ENCODE results near the gene GPATCH3.
"Not testable (repeated sequence)": the region's sequence is repeated elsewhere in the genome, so short reads cannot be mapped to it uniquely, and the experiment has no call there.

The GPATCH3 gene

DNA sequence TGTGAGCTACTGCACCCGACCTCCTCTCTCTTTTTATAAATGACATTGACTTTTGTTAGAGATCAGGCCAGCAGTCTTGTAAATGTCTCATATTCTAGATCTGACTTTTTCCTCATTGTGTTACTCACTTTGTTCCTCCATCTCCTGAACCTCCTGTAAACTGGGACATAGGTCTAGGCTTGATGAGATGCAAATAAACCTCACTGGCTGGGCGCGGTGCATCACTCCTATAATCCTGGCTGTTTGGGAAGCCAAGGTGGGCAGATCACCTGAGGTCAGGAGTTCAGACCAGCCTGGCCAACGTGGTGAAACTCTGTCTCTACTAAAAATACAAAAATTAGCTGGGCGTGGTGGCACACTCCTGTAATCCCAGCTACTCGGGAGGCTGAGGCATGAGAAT lies 52.4 kb downstream of the GPATCH3 start:
- DNase-seq (ENCODE audit: extremely low read depth in 1 of 2, low read depth in 1 of 2): not testable (repeated sequence)

DNA sequence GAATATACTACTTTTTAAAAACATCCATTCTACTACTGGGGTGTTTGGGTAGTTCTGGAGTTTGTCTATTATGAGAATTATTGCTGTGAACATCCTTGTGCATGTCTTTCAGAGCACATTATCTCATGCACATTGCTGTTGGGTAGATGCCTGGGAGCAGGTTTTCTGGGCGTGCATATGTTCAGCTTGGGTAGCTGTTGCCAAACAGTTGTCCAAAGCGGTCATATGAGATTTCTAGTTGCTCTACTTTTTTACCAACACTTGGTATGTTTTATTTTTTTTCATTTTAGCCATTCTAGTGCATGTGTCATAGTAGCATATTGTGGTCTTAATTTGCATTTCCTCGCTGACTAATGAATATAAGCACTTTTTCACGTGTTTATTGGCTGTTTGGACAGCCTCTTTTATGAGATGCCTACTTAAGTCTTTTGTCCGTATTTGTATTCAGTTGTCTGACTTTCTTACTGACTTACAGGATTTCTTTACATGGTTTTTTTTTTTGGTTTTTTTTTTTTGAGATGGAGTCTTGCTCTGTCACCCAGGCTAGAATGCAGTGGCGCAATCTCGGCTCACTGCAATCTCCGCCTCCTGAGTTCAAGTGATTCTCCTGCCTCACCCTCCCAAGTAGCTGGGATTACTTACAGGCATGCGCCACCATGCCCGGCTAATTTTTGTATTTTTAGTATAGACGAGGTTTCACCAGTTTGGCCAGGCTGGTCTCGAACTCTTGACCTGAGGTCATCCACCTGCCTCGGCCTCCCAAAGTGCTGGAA lies 55.7 kb downstream of the GPATCH3 start:
- no peak for DNase-seq (ENCODE audit: extremely low read depth in 1 of 2, low read depth in 1 of 2)

Measured in activated CD8-positive, alpha-beta memory T cell treated with anti-CD3 and anti-CD28 coated beads for 1 hour (primary cell).